H9 (cell line): ENCODE measurements around the gene WWC2. TPM values are rescaled to one million over a fixed set of nuclear protein-coding genes. Genes with fewer than 3 reads are reported as not detected.

Experiments used
- DNase-seq: peaks from one replicate; pipeline ENCODE4 v3.0.0-alpha.2; 2017
- H2AFZ ChIP-seq: one replicate; pipeline ENCODE4 v1.6.1; 2013; ENCODE audit warnings: mild to moderate bottlenecking, low read length, control low read depth, moderate library complexity
- H2AK5ac ChIP-seq: 2 replicates; pipeline ENCODE4 v1.6.1; 2013; ENCODE audit warnings: low read length, control low read depth, mixed read lengths; ENCODE audit not compliant: insufficient read length
- H2BK120ac ChIP-seq: one replicate; pipeline ENCODE4 v1.6.1; 2013; ENCODE audit warnings: low read depth, mild to moderate bottlenecking, low read length, control low read depth, inconsistent platforms; ENCODE audit not compliant: poor library complexity, severe bottlenecking
- H2BK12ac ChIP-seq: 2 replicates; pipeline ENCODE4 v1.6.1; 2013; ENCODE audit warnings: low read length, control low read depth, mixed read lengths, low read depth; ENCODE audit not compliant: insufficient read length
- H2BK15ac ChIP-seq: 2 replicates; pipeline ENCODE4 v1.6.1; 2013; ENCODE audit warnings: low read depth, low read length, control low read depth
- H2BK20ac ChIP-seq: one replicate; pipeline ENCODE4 v1.6.1; 2013; ENCODE audit warnings: low read depth, mild to moderate bottlenecking, low read length, control low read depth, inconsistent platforms; ENCODE audit not compliant: poor library complexity, severe bottlenecking
- H2BK5ac ChIP-seq: 2 replicates; pipeline ENCODE4 v1.6.1; 2013; ENCODE audit warnings: low read length, control low read depth, mixed read lengths; ENCODE audit not compliant: insufficient read length
- H3K14ac ChIP-seq: 2 replicates; pipeline ENCODE4 v1.6.1; 2013; ENCODE audit warnings: low read length, control low read depth; ENCODE audit not compliant: insufficient read depth
- H3K18ac ChIP-seq: 2 replicates; pipeline ENCODE4 v1.6.1; 2013; ENCODE audit warnings: low read depth, mild to moderate bottlenecking, mixed read lengths, low read length, control low read depth; ENCODE audit not compliant: insufficient read length
- H3K23ac ChIP-seq: 2 replicates; pipeline ENCODE4 v1.6.1; 2013; ENCODE audit warnings: low read length, control low read depth, mixed read lengths, low read depth; ENCODE audit not compliant: insufficient read length
- H3K23me2 ChIP-seq: 2 replicates; pipeline ENCODE4 v1.6.1; 2013; ENCODE audit warnings: low read depth, mild to moderate bottlenecking, mixed read lengths, low read length, control low read depth; ENCODE audit not compliant: insufficient read length, poor library complexity, severe bottlenecking
- H3K27ac ChIP-seq: 2 replicates; pipeline ENCODE4 v1.5.1; 2013; ENCODE audit warnings: low read length, control low read depth, mixed read lengths, low read depth; ENCODE audit not compliant: insufficient read length
- H3K27me3 ChIP-seq: 2 replicates; pipeline ENCODE4 v1.6.1; 2013; ENCODE audit warnings: low read length, control low read depth, inconsistent platforms; ENCODE audit not compliant: insufficient read depth
- H3K4ac ChIP-seq: 2 replicates; pipeline ENCODE4 v1.6.1; 2013; ENCODE audit warnings: low read depth, mild to moderate bottlenecking, control low read depth, inconsistent platforms, low read length, moderate library complexity
- H3K4me1 ChIP-seq: 2 replicates; pipeline ENCODE4 v1.6.1; 2013; ENCODE audit warnings: low read length, control low read depth, inconsistent platforms; ENCODE audit not compliant: insufficient read depth
- H3K4me2 ChIP-seq: 2 replicates; pipeline ENCODE4 v1.6.1; 2013; ENCODE audit warnings: low read length, control low read depth, mixed read lengths; ENCODE audit not compliant: insufficient read length, insufficient read depth
- H3K56ac ChIP-seq: 2 replicates; pipeline ENCODE4 v1.6.1; 2013; ENCODE audit warnings: low read depth, mild to moderate bottlenecking, mixed read lengths, low read length, control low read depth; ENCODE audit not compliant: insufficient read length
- H3K79me1 ChIP-seq: 2 replicates; pipeline ENCODE4 v1.6.1; 2013; ENCODE audit warnings: low read depth, mild to moderate bottlenecking, moderate library complexity, low read length, control low read depth, inconsistent platforms; ENCODE audit not compliant: insufficient read depth, poor library complexity, severe bottlenecking
- H3K79me2 ChIP-seq: 2 replicates; pipeline ENCODE4 v1.6.1; 2013; ENCODE audit warnings: low read length, control low read depth, inconsistent platforms; ENCODE audit not compliant: insufficient read depth
- H3K9ac ChIP-seq: 2 replicates; pipeline ENCODE4 v1.6.1; 2013; ENCODE audit warnings: low read length, control low read depth, mixed read lengths; ENCODE audit not compliant: insufficient read length; ENCODE audit errors: extremely low read depth
- H3K9me3 ChIP-seq: one replicate; pipeline ENCODE4 v1.6.1; 2013; ENCODE audit warnings: low read depth, low read length, inconsistent platforms; ENCODE audit not compliant: control insufficient read depth
- H3T11ph ChIP-seq: one replicate; pipeline ENCODE4 v1.6.1; 2013; ENCODE audit warnings: mild to moderate bottlenecking, low read length, control low read depth, inconsistent platforms
- H4K20me1 ChIP-seq: one replicate; pipeline ENCODE4 v1.6.1; 2013; ENCODE audit not compliant: control insufficient read depth, insufficient read length, insufficient read depth
- H4K5ac ChIP-seq: 2 replicates; pipeline ENCODE4 v1.6.1; 2013; ENCODE audit warnings: low read depth, mild to moderate bottlenecking, mixed read lengths, low read length, control low read depth; ENCODE audit not compliant: insufficient read length
- H4K8ac ChIP-seq: replicated peaks from 2 replicates; pipeline ENCODE4 v1.6.1; 2013; ENCODE audit warnings: low read length, control low read depth, mixed read lengths, low read depth; ENCODE audit not compliant: insufficient read length
- H4K91ac ChIP-seq: 2 replicates; pipeline ENCODE4 v1.6.1; 2013; ENCODE audit warnings: low read depth, mild to moderate bottlenecking, moderate library complexity, mixed read lengths, low read length, control low read depth; ENCODE audit not compliant: insufficient read length
- H3K27ac Mint-ChIP-seq, 3 experiments: 2 replicates in 2 of 3; 3 replicates in 1 of 3; pipeline ENCODE4 v1.8.0; 2020 to 2021; ENCODE audit warnings: mixed read lengths in 3 of 3, mild to moderate bottlenecking in 1 of 3, moderate library complexity in 1 of 3
- H3K27me3 Mint-ChIP-seq: 2 replicates; pipeline ENCODE4 v1.8.0; 2021; ENCODE audit warnings: low read depth, mild to moderate bottlenecking, moderate library complexity, mixed read lengths
- H3K36me3 Mint-ChIP-seq, 3 experiments: 2 replicates in 2 of 3; 3 replicates in 1 of 3; pipeline ENCODE4 v1.8.0; 2020 to 2021; ENCODE audit warnings: low read depth in 3 of 3, mixed read lengths in 3 of 3; ENCODE audit not compliant: insufficient read depth in 1 of 3
- H3K4me1 Mint-ChIP-seq, 2 experiments: 2 replicates each; pipeline ENCODE4 v1.8.0; 2020; ENCODE audit warnings: mixed read lengths in 2 of 2
- H3K4me3 Mint-ChIP-seq, 2 experiments: 2 replicates in 1 of 2; 3 replicates in 1 of 2; pipeline ENCODE4 v1.8.0; 2020 to 2021; ENCODE audit warnings: mild to moderate bottlenecking in 2 of 2, mixed read lengths in 2 of 2, moderate library complexity in 1 of 2
- H3K9me3 Mint-ChIP-seq, 2 experiments: 2 replicates in 1 of 2; 3 replicates in 1 of 2; pipeline ENCODE4 v1.8.0; 2020; ENCODE audit warnings: mild to moderate bottlenecking in 2 of 2, mixed read lengths in 2 of 2, moderate library complexity in 1 of 2
- WGBS: extraction: QIAGEN DNeasy Blood & Tissue Kit; methylation state at CpG from one replicate; pipeline ENCODE4 v1.1.7; 2013; ENCODE audit warnings: missing lambda C conversion rate, low lambda C conversion rate, mixed read lengths; ENCODE audit not compliant: insufficient read length; ENCODE audit errors: extremely low coverage; 5-methylcytosine and 5-hydroxymethylcytosine counted together
- total RNA-seq: library from RNA; stranded (reverse); gene quantifications from 2 replicates; pipeline ENCODE4 v1.2.1, GENCODE V29; 2021
- TF ChIP-seq, protein P1 (sequence below): fragments of 200-600 bp; sonication (generic); conservative IDR thresholded peaks from 3 replicates; pipeline ENCODE4 v1.8.0; 2021; ENCODE audit warnings: antibody characterized with exemption, mild to moderate bottlenecking

The WWC2 gene
- total RNA-seq, 1 experiment from 2014 or later, result 106 TPM

GRCh38 chr4:183264614-183265013, 165.6 kb downstream of the WWC2 start:
- Histone ChIP-seq H3K4me2 (no peak overlapping the region), H3K23ac (no peak overlapping the region), H2BK20ac (no peak overlapping the region), H3K9ac (no peak overlapping the region), H2BK12ac (no peak overlapping the region), H3T11ph (no peak overlapping the region), H2AFZ (no peak overlapping the region), H4K5ac (no peak overlapping the region), H3K4ac (no peak overlapping the region), H3K27me3 (no peaks in the 10 kb centered on the region), H3K14ac (no peak overlapping the region), H3K27ac (no peak overlapping the region), H3K23me2 (no peaks in the 10 kb centered on the region), H4K8ac (no peak overlapping the region), H3K4me1 (no peaks in the 10 kb centered on the region), H2BK120ac (no peak overlapping the region), H3K79me2 (no peaks in the 10 kb centered on the region), H3K79me1 (peaks cover 3% of the 10 kb centered on the region), H3K56ac (no peak overlapping the region), H4K91ac (no peak overlapping the region), H3K9me3 (no peaks in the 10 kb centered on the region), H2BK5ac (no peak overlapping the region), H2BK15ac (no peak overlapping the region), H2AK5ac (no peak overlapping the region), H4K20me1 (no peaks in the 10 kb centered on the region), H3K18ac (no peak overlapping the region)
- no peaks in the 10 kb centered on the region for H3K27me3 Mint-ChIP-seq
- no peaks in the 10 kb centered on the region for H3K9me3 Mint-ChIP-seq
- WGBS, result no CpG with 5 or more reads among the region's 1 CpG
- peaks cover 32 to 83% (median 83%) of the 10 kb centered on the region in 3 experiments; a peak in 6 of 7 replicates for H3K36me3 Mint-ChIP-seq
- peaks cover 13 to 25% of the 10 kb centered on the region in 2 experiments for H3K4me1 Mint-ChIP-seq
- TF ChIP-seq, protein P1, sequence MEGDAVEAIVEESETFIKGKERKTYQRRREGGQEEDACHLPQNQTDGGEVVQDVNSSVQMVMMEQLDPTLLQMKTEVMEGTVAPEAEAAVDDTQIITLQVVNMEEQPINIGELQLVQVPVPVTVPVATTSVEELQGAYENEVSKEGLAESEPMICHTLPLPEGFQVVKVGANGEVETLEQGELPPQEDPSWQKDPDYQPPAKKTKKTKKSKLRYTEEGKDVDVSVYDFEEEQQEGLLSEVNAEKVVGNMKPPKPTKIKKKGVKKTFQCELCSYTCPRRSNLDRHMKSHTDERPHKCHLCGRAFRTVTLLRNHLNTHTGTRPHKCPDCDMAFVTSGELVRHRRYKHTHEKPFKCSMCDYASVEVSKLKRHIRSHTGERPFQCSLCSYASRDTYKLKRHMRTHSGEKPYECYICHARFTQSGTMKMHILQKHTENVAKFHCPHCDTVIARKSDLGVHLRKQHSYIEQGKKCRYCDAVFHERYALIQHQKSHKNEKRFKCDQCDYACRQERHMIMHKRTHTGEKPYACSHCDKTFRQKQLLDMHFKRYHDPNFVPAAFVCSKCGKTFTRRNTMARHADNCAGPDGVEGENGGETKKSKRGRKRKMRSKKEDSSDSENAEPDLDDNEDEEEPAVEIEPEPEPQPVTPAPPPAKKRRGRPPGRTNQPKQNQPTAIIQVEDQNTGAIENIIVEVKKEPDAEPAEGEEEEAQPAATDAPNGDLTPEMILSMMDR, result no peak
- peak overlapping the region in 1 of 3 experiments; percentile 47; a peak in 1 of 7 replicates for H3K27ac Mint-ChIP-seq
- no peak overlapping the region for H3K4me3 Mint-ChIP-seq
- no peak for DNase-seq
